ENCODE results near the gene ETHE1. TPM values are rescaled to one million over a fixed set of nuclear protein-coding genes. Genes with fewer than 3 reads are reported as not detected.
A peak's percentile ranks its signal among the peaks of the same experiment; 100 is the strongest.

ETHE1 gene
- total RNA-seq, 1 donor from 2014 or later, result 23.4 TPM

DNA sequence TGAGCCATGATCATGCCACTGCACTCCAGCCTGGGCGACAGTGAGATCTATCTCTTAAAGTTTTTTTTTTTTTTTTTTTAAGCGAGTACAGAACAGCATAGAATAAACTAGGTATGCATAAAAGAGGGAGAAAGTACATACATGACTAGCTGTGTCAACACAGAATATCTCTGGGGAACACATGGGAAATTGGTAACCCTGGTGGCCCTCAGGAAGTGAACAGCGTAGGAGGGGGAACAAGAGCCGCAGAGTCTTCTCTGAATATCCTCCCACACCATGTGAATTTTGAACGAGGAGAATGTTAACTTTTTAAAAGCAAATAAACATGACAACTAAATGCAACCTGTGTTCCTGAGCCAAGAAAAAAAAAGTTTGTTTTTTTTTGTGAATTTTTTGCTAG is 37.7 kb downstream of the ETHE1 start:
- no peak for DNase-seq

DNA sequence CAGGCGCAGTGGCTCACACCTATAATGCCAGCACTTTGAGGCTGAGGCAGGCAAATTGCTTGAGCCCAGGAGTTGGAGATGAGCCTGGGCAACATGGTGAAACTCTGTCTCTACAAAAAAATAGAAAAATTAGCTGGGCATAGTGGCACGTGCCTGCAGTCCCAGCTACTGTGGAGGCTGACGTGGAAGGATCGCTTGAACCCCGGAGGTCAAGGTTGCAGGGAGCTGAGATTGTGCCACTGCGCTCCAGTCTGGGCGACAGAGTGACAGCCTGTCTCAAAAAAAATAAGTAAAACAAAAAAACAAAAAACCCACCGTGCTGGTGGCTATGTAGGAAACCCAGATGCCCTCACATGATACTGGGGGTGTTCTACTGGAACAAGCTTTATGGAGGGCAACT is 38.8 kb downstream of the ETHE1 start:
- DNase-seq, result no peak

DNA sequence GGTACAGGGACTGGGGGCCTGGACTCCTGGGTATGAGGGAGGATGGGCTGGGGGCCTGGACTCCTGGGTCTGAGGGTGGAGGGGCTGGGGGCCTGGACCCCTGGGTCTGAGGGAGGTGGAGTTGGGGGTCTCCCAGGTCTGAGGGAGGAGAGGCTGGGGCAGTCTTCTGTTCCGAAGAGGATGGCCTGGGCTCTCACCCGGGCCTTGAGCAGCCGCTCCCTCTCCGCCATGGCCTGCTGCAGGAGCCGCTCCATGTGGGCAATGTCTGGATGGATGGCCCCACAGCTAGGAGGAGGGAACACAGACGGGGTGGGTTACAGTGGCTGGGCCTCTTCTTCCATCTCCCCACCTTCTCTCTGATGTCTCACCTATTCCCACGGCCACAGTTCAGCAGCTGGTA is 40.6 kb downstream of the ETHE1 start:
- DNase-seq, result no peak

DNA sequence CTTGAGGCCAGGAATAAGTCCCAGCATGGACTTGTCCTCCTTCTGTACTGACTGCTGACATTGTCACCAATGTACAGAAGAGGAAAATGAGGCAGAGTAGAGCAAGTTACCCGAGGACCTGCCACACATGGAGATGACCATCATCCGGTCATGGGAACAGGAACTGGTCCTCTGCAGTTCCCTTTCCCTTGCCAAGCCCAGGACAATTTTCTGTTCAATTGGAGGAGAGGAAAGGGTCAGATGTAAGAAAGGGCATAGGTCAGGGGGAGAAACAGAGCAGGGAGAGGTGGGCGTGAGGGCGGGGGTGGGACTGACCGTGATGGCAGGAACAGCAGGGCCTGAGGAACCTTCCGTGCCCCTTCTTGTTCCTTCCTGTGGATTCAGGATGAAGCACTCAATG is 41.0 kb downstream of the ETHE1 start:
- DNase-seq, result no peak

DNA sequence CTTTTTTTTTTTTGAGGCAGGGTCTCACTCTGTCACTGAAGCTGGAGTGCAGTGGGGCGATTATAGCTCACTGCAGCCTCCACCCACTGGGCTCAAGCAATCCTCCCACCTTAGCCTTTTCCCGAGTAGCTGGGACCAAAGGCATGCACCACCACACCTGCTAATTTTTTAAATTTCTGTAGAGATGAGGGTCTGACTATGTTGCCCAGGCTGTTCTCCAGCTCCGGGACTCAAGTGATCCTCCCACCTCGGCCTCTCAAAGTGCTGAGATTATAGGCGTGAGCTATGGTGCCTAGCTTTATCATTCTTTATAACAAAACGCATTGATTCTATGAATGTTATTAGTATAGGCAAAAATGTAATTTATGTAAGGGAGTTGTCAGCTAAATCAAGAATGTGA is 43.7 kb downstream of the ETHE1 start:
- DNase-seq, result no peak

DNA sequence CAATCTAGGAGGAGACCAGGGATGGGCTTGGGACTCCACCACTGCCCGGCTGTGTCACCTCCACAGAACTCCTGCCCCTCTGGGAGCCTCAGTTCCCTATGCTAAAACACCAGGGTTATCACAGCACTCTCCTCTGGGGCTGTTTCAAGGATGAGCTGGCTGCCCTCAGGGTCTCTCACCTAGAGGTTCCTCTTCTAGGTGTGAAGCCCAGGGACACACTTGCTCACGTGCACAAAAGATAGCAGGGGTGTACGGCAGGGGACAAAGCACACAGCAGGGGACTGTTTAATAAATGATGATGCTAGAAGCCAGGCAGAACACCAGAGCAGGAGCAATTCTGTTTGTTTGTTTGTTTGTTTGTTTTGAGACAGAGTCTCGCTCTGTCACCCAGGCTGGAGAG is 44.8 kb downstream of the ETHE1 start:
- no peak for DNase-seq

DNA sequence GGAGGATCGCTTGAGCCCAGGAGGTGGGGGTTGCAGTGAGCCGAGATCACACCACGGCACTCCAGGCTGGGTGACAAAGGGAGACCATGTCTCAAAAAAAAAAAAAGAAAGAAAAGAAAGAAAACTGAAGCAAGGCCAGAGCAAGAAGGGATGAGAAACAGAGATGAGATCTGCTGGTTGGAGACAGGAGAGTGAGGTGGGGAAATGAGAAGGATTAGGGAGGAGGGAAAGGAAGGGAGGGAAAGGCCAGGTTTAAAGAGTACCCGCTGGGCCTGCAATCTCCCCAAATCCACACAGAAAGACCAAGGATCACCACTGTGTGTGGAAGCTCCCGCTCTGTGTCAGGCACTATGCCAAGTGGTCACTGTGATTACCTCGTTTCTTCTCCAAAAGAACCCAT is 45.3 kb downstream of the ETHE1 start:
- DNase-seq, result no peak

DNA sequence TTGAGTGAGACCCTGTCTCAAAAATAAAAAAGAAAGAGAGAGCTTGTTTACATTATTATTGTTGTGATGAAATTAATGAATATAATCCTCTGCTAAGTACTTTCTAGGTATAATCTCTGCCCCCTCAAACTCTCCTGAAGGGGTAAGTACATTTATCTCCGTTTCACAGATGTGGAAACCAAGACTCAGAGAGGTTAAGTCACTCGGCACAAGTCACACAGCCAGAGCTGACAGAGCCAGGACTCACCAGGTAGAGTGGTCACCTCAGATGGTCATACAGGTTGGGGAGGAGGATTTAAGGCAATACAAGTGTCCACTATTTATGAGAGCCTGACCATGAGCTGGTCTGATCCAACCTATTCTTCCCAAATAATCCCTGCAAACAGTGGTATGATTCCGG is 46.4 kb downstream of the ETHE1 start:
- DNase-seq, result no peak

DNA sequence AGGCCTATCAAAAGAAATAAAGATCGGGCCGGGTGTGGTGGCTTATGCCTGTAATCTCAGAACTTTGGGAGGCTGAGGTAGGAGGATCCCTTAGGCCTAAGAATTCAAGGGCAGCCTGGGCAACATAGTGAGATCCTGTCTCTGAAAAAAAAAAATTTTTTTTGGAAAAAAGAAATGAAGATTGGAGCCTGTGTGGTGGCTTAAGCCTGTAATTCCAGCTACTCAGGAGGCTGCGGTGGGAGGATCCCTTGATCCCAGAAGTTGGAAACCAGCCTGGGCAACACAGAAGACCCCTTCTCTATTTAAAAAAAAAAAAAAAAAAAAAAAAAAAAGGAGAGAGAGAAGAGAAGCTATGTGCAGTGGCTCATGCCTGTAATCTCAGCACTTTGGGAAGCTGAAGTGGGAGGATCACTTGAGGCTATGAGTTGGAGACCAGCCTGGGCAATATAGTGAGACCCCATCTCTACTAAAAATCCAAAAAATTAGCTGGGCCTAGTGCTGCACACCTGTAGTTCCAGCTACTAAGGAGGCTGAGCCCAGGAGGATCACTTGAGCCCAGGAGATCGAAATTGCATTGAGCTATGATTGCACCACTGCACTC is 46.9 kb downstream of the ETHE1 start:
- no peak for DNase-seq

DNA sequence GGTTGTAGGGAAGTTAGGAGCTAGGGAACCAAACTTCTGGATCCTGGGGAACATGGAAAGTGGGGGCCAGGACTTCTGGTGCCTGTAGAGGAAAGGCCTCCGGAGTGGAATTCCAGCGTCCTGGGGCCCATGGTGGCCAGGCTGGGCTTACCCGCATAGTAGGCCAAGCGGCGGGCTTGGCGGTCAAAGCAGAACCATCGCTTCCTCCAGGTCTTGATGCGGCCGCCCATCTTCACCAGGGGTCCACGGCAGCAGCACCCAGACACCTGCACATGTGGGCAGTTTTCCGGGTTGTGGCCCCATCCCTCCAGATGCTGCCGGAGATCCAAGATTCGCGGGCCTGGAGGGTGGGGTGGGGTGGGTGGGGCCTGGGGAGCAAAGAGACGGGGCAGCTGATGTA is 47.8 kb downstream of the ETHE1 start:
- no peak for DNase-seq

DNA sequence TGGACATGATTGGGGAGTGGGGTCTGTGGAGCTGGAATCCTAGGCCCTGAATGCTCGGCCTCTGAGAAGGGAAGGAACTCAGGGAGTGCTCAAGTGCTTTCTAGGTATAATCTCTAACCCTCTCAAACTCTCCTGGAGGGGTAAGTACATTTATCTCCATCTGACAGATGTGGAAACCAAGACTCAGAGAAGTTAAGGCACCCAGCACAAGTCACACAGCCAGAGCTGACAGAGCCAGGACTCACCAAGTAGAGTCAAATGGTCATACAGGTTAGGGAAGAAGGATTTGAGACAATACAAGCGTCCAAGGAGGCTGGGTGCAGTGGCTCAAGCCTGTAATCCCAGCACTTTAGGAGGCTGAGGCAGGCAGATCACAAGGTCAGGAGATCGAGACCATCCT is 48.7 kb downstream of the ETHE1 start:
- DNase-seq, result no peak

DNA sequence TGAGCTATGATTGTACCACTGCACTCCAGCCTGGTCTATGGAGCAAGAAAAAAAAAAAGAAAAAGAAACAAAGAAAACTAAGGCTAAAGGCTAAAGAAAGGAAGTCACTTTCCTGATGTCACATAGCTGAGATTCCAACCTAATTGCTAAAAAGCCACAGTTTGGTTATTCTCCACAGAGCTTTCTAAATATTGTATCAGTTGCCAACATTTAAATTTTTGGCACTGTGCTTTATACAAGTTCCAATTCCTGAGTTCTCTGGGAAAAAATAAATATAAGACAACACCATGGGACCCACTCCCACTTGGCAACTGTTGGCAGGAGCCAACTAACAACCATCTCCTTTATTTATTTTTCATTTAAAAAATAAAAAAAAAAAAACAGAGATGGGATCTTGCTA is 50.4 kb downstream of the ETHE1 start:
- DNase-seq, result no peak

DNA sequence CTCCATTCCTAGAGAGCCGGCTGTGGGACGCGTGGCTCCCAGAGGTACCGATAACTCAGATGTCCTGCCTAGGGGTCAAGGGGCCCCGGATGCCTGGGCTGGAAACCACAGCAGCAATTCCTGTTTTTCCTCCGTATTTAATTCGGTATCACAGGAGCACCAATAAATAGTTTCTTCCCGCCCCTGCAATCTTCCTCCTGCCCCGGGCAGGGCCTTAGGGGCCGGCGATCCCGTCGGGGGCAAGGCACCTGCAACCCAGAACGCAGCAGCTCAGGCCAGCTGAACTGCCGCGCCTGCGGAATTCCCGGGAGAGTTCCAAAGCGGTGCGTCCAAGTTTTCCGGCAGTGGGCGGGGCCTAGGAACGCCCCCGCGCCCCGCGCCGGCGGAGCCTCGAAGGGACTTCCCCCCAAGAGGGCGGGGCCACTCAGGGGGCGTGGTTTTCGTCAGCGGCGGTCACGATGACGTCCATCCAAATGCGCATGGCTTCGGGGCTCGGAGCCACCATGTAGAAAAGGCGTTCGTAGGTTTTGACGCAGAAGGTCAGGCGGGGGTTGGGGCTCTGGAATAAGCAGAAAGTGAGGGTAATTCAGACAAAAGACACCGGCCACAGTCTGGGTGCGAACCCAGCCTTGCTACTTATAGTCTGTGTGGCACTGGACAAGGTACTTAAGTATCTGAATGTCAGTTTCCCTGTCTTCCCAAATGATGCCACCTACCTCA is 51.9 kb downstream of the ETHE1 start:
- peak; percentile 73 for DNase-seq

DNA sequence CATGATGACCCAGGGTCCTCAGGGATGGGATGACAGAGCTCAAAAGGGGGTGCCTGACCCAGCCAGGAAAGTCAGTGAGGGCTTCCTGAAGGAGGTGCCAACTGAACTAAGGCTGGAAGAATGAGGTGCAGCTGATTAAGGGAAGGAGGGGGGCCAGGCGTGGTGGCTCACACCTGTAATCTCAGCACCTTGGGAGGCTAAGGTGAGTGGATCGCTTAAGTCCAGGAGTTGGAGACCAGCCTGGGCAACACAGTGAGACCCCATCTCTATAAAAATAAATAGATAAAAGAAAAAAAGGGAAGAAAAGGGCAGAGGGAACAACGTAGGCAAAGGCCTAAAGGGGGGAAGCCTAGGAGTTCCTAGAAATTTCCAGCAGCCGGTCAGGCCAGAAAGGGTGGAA is 52.5 kb downstream of the ETHE1 start:
- DNase-seq, result no peak

DNA sequence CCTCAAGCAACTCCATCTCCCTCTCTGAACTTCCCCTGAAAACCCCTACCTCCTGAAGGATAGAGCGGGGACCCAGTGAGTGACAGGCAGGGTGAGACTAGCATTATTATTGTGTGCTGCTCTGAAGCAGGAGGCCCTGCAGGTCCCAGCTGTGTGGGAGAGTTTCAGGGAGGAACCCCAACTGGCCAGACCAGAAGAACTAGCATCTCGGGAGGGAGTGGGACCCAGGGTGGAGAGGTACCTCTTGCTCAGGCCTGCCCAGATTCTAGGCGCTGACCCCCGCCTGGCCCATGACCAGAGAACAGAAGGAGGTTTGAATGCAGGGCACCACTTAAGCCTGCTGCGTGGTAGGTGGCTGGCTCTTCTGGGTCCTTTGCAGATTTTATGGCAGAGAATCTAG is 55.9 kb downstream of the ETHE1 start:
- DNase-seq, result no peak

DNA sequence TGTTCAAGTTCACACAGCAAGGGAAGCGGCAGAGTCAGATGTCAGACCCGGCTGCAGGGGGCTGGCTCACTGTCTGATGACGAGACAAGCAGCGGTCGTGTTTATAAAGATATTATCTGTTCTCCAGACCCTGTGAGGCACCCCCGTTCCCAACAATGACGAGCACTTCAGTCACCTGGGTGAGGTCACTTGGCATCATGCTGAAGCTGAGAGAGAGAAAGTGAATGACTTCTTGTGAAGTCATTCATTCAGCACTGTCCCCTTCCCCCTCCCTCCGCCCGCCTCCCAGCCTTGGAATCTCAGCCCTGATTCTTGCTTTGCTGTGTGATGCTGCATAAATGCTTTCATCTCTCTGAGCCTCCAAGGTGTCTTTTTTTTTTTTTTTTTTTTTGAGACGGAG is 56.7 kb downstream of the ETHE1 start:
- no peak for DNase-seq

DNA sequence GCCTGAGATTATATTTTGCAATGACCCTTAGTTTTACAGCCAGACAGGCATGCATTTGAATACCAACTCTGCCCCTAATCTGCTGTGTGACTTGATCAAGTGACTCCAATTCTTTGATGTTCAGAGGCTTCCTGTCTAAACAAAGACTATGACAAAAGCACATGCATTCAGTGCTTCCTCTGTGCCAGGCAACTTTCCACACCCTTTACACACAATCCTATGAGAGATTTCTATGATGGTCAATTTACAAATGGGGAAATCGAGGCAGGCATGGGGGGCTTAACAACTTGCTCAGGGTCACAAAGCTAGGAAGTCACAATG is 57.9 kb downstream of the ETHE1 start:
- no peak for DNase-seq

DNA sequence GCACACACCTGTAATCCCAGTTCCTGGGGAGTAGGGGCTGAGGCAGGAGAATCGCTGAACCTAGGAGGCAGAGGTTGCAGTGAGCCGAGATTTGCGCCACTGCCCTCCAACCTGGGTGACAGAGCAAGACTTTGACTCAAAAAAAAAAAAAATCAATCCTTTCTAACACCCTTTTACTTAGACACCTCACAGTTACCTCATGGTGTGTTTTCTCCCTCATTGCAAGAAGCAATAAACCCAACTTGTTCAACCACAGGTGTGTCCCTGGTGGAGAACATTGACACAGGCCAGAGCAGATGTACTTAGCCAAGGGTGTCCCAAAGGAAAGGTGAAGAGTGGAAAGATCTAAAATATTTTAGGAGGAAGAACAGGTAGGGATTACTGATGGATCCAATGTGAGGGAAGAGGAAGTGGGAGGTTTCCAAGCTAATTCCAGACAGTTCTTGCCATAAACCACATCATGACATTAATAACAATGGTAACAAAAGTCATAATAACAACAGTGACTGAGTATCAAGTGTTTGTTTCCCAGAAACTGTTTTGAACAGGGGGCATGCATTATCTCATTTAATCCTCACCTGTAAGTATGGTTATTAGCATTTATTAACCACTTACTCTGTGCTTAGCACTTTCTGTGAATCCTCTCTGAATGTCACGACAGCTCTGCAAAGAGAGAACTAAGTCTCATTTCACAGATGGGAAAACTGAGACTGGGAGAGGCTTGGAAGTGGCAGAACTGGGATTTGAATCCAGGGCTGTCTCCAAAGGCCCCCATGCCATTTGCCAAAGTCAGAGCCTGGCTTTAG is 58.4 kb downstream of the ETHE1 start:
- DNase-seq, result no peak

DNA sequence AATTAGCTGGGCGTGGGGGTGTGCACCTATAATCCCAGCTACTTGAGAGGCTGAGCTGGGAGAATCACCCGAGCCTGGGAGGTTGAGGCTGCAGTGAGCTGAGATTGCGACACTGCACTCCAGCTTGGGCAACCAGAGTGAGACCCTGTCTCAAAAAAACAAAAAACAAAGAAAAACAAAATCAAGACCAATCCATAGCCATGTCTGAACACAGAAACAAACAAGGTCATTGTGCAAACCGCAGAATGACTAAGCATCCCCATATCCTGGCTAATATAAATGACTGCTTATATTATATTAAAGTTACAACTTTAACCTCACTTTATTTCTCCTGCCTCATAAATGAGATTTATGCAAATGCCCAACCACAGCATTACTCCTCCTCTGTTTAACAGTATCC is 59.3 kb downstream of the ETHE1 start:
- DNase-seq, result no peak

DNA sequence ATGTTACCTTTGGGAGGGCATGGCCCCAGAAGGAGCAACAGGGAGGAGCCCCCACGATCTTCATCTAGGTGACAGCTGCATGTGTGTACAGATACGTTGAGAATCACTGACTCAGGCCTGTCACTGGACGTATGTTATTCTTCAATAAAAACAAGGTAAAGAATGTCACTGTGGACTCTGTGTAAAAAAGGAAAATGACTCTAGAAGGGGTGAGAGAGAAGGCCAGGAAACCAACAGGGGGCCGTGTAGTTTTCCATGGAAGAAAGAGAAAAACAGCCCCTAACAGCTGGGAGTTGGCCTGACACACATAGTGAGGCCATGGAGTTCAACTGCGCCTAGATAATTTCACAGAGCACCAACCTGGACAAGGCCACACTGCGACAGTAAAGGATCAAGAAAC is 59.7 kb downstream of the ETHE1 start:
- no peak for DNase-seq

DNA sequence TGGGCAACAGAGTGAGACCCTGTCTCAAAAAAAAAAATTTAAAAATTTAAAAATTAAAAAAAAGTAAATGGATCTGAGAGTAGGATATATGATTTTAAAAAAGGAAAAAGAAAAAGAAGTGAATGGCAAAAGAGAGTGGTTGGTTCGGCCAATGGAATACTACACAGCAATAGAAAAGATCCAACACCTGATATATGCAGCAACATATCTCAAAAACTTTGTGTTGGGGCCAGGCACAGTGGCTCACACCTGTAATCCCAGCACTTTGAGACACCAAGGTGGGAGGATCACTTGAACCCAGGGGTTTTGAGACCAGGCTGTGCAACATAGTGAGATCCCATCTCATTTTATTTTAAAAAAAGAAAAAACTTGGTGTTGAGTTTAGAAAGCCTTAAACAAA is 60.2 kb downstream of the ETHE1 start:
- no peak for DNase-seq

DNA sequence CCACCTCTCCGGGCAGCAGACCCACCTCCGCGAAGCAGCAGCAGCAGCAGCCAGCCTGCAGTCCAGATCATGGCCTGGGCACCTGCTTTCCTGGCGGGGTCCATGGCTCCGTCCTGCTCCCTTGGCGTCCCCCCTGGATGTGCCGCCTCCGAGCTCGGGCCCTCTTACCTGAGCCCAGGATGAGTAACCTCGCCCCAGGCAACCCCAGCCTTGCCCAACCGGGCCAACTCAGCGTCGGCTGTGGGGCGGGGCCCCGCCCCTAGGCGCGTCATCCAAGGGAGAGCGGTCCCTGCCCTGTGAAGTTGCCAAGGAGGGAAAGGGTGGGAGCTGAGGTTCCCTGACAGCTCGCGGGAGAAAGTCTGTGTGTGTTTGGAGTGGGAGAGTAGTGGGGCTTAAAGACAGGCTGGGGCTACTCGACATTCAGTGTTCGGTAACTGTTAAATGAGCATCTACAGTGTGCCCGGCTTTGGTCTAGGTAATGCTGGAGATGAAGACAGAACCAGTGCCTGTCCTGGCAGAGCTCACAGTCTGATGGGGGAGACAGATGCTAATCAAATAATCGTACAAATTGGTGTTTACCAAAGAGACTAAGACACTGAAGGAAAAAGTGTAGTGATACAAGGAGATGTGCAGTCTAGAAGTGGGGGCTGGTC is 61.4 kb downstream of the ETHE1 start, which contains the start of gene LYPD3:
TSS of gene LYPD3 (minus strand) at position 141 of the 653 bp plus-strand sequence. CDS start at position 104, 37 bp downstream.
- DNase-seq, result no peak

DNA sequence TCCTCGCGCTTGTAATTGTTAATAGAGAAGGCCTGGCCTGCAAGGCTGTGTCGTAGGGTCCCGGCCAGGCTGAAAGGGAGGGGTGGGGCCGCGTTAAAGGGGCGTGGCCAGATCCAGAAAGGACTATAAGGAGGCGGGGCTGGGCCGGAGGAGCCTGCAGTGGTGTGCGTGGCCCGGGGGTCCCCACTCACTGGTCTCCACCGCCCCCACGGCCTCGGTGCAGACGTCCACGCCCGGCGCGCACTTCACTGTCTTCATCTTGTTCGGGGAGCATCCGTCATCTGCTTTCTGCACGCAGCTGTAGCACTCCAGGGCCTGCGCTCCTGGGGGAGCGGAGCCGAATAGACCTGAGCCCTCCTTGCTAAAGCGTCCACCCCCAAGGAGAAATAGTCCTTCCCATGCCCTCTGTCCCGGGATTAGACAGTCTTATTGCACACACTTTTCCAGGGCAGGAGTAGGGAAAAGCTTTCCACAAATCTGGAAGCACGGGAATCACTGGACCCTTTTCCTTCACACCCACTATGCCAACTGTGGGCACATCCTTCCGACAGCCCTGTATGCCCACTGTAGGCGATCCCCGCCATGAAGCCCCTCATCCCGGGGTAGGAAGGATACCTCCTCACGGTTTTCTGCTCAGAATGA is 62.7 kb downstream of the ETHE1 start:
- DNase-seq, result no peak
